GOT3 (cell line): ENCODE results near the gene TGM5.
"Not testable (repeated sequence)": the region's sequence is repeated elsewhere in the genome, so short reads cannot be mapped to it uniquely, and the experiment has no call there.

Source experiments
- DNase-seq: peaks from one replicate; lab custom pipeline; 2025; ENCODE audit warnings: mixed read lengths; lab: John Stamatoyannopoulos, UW

Gene TGM5

GRCh38 chr15:43249236-43249635 is 17.5 kb downstream of the TGM5 start:
- DNase-seq: no peak

- DNase-seq: no peak
Measured at GRCh38 chr15:43246261-43246774, 20.4 kb downstream of the TGM5 start.

- no peak for DNase-seq
Measured at GRCh38 chr15:43244092-43244491, 22.6 kb downstream of the TGM5 start.

- no peak for DNase-seq
Measured at GRCh38 chr15:43243020-43243645, 23.6 kb downstream of the TGM5 start.

GRCh38 chr15:43242616-43243015 is 24.1 kb downstream of the TGM5 start:
- DNase-seq: no peak

GRCh38 chr15:43241100-43241499 is 25.6 kb downstream of the TGM5 start:
- no peak for DNase-seq

- DNase-seq: no peak
Measured at GRCh38 chr15:43239732-43240491, 26.8 kb downstream of the TGM5 start.

- DNase-seq: no peak
Measured at GRCh38 chr15:43238671-43239131, 28.0 kb downstream of the TGM5 start.

GRCh38 chr15:43237842-43238470 is 28.8 kb downstream of the TGM5 start:
- no peak for DNase-seq

GRCh38 chr15:43235536-43235935 is 31.2 kb downstream of the TGM5 start:
- DNase-seq: no peak

GRCh38 chr15:43232289-43232874 is 34.3 kb downstream of the TGM5 start:
- DNase-seq: no peak

GRCh38 chr15:43230640-43231115 is 36.0 kb downstream of the TGM5 start:
- DNase-seq: no peak

- no peak for DNase-seq
Measured at GRCh38 chr15:43229977-43230376, 36.8 kb downstream of the TGM5 start.

- no peak for DNase-seq
Measured at GRCh38 chr15:43226436-43227305, 40.1 kb downstream of the TGM5 start.

GRCh38 chr15:43225950-43226255 is 40.8 kb downstream of the TGM5 start:
- DNase-seq: not testable (repeated sequence)

- DNase-seq: no peak
Measured at GRCh38 chr15:43225201-43225949, 41.4 kb downstream of the TGM5 start.

- DNase-seq: no peak
Measured at GRCh38 chr15:43221422-43221821, 45.3 kb downstream of the TGM5 start.

- DNase-seq: no peak
Measured at GRCh38 chr15:43220991-43221403, 45.7 kb downstream of the TGM5 start, which contains the start of gene EPB42. EPB42 (minus strand) TSS chr15:43221018; CDS start chr15:43220825, 193 bp downstream.

GRCh38 chr15:43219929-43220928 is 46.5 kb downstream of the TGM5 start:
- DNase-seq: no peak
